Right atrium auricular region (tissue), 2 donors: ENCODE measurements around the gene PACRGL. TPM values are rescaled to one million over a fixed set of nuclear protein-coding genes. Genes with fewer than 3 reads are reported as not detected.

ENCODE experiments used
- DNase-seq: peaks from one replicate; pipeline ENCODE4 v3.0.0-alpha.2; 2019; ENCODE audit warnings: low spot score
- H3K27ac ChIP-seq, 2 donors: fragments of 200-600 bp; sonication (generic); 1 replicate in 1 of 2; 2 replicates in 1 of 2; pipeline ENCODE4 v1.5.1; 2016 to 2019
- H3K27me3 ChIP-seq, 2 donors: fragments of 200-600 bp; sonication (generic); one replicate each; pipeline versions ENCODE4 v1.5.1 to v1.6.0; 2017 to 2019
- H3K36me3 ChIP-seq: fragments of 200-600 bp; sonication (generic); one replicate; pipeline ENCODE4 v1.5.1; 2016
- H3K4me1 ChIP-seq, 2 donors: fragments of 200-600 bp; sonication (generic); one replicate each; pipeline versions ENCODE4 v1.5.1 to v1.6.0; 2017 to 2019
- H3K4me3 ChIP-seq, 2 donors: fragments of 200-600 bp; sonication (generic); 1 replicate in 1 of 2; 2 replicates in 1 of 2; pipeline ENCODE4 v1.5.1; 2017 to 2019; ENCODE audit warnings: mild to moderate bottlenecking in 1 of 2, moderate library complexity in 1 of 2
- H3K9me3 ChIP-seq, 2 donors: fragments of 200-600 bp; sonication (generic); one replicate each; pipeline ENCODE4 v1.5.1; 2019
- CTCF ChIP-seq, 2 donors: fragments of 200-600 bp; sonication (generic); IDR thresholded peaks; one replicate each; pipeline ENCODE4 v1.5.1; 2019; ENCODE audit warnings: antibody characterized with exemption in 2 of 2
- total RNA-seq, 2 donors: library from RNA; depleted of rRNA; stranded (reverse); fragments of >200 nt; gene quantifications; one replicate each; pipeline ENCODE4 v1.1.0, GENCODE V29; 2016

Gene PACRGL
- total RNA-seq, 2 donors from 2014 or later = 12.1 to 13.7 TPM

- no peak overlapping the region for H3K4me3 ChIP-seq
- no peak for TF ChIP-seq CTCF (IDR thresholded peaks at IDR 0.05)
- DNase-seq = no peak
- no peaks in the 10 kb centered on the region for H3K27me3 ChIP-seq
- H3K4me1 ChIP-seq = no peaks in the 10 kb centered on the region
- H3K9me3 ChIP-seq = no peaks in the 10 kb centered on the region
- H3K27ac ChIP-seq = no peak overlapping the region
- H3K36me3 ChIP-seq = no peaks in the 10 kb centered on the region
Measured at GRCh38 chr4:20681271-20681670, 19.0 kb upstream of the PACRGL start.

- DNase-seq = no peak
- Histone ChIP-seq H3K36me3 (no peaks in the 10 kb centered on the region), H3K27me3 (no peaks in the 10 kb centered on the region), H3K4me3 (no peak overlapping the region), H3K4me1 (no peaks in the 10 kb centered on the region), H3K27ac (no peak overlapping the region), H3K9me3 (no peaks in the 10 kb centered on the region)
- no peak for TF ChIP-seq CTCF (IDR thresholded peaks at IDR 0.05)
Measured at GRCh38 chr4:20682853-20683252, 17.4 kb upstream of the PACRGL start.

- Histone ChIP-seq H3K27me3 (no peaks in the 10 kb centered on the region), H3K4me3 (no peak overlapping the region), H3K9me3 (no peaks in the 10 kb centered on the region), H3K27ac (no peak overlapping the region), H3K4me1 (no peaks in the 10 kb centered on the region), H3K36me3 (no peaks in the 10 kb centered on the region)
- TF ChIP-seq CTCF (IDR thresholded peaks at IDR 0.05) = no peak
- DNase-seq = no peak
Measured at GRCh38 chr4:20683766-20684165, 16.5 kb upstream of the PACRGL start.

- Histone ChIP-seq H3K4me1 (no peaks in the 10 kb centered on the region), H3K9me3 (no peaks in the 10 kb centered on the region), H3K4me3 (no peak overlapping the region), H3K36me3 (no peaks in the 10 kb centered on the region), H3K27ac (no peak overlapping the region), H3K27me3 (no peaks in the 10 kb centered on the region)
- DNase-seq = no peak
- peak; percentile 34 to 75 for TF ChIP-seq CTCF (IDR thresholded peaks at IDR 0.05)
Measured at GRCh38 chr4:20684852-20685763, 15.2 kb upstream of the PACRGL start.

GRCh38 chr4:20687864-20688263 lies 12.4 kb upstream of the PACRGL start:
- Histone ChIP-seq H3K36me3 (no peaks in the 10 kb centered on the region), H3K27me3 (no peaks in the 10 kb centered on the region), H3K4me3 (no peak overlapping the region), H3K4me1 (no peaks in the 10 kb centered on the region), H3K9me3 (no peaks in the 10 kb centered on the region), H3K27ac (no peak overlapping the region)
- no peak for TF ChIP-seq CTCF (IDR thresholded peaks at IDR 0.05)
- DNase-seq = no peak
